Activated T-cell treated with anti-CD3 and anti-CD28 coated beads, Interleukin-2, amount 50 U/mL, for 24 hours (primary cell): Measurements from ENCODE around the gene APOL1.

Source experiments
- DNase-seq: peaks from one replicate; pipeline ENCODE4 v3.0.0-alpha.2; 2020
- H3K27ac Mint-ChIP-seq: 2 replicates; pipeline ENCODE4 v1.8.0; 2020; ENCODE audit warnings: mild to moderate bottlenecking, mixed read lengths
- H3K27me3 Mint-ChIP-seq: 2 replicates; pipeline ENCODE4 v1.8.0; 2020; ENCODE audit warnings: mixed read lengths
- H3K36me3 Mint-ChIP-seq: 2 replicates; pipeline ENCODE4 v1.8.0; 2020; ENCODE audit warnings: low read depth, mixed read lengths
- H3K4me1 Mint-ChIP-seq: 2 replicates; pipeline ENCODE4 v1.8.0; 2020; ENCODE audit warnings: low read depth, mixed read lengths
- H3K4me3 Mint-ChIP-seq: 2 replicates; pipeline ENCODE4 v1.8.0; 2020; ENCODE audit warnings: mild to moderate bottlenecking, moderate library complexity, mixed read lengths
- H3K9me3 Mint-ChIP-seq: 2 replicates; pipeline ENCODE4 v1.8.0; 2020; ENCODE audit warnings: mixed read lengths

Gene APOL1

DNA sequence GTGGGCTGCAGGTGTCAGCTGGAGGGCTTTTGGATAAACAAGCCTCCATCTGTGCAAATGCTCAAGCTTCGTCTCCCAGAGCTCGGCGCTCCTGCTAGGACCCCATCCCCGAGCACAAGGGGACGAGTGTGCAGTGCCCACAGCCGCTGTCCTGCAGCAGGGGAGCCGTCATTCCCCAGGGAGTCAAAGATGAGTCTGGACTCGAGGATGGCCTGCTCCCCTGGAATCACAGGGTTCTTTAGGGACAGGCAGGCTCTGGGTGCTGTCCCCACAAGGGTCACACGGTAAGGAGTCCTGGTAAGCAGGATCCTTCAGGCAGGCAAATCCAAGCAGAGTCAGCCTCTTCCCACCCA lies 50.2 kb downstream of the APOL1 start:
- Mint-ChIP-seq H3K9me3 (no peaks in the 10 kb centered on the region), H3K27ac (peak overlapping the region; percentile 88), H3K4me1 (peaks cover 11% of the 10 kb centered on the region), H3K27me3 (no peaks in the 10 kb centered on the region), H3K36me3 (peaks cover 99% of the 10 kb centered on the region), H3K4me3 (no peak overlapping the region)
- no peak for DNase-seq

- Mint-ChIP-seq H3K4me1 (peaks cover 11% of the 10 kb centered on the region), H3K27ac (peak overlapping the region; percentile 87), H3K9me3 (no peaks in the 10 kb centered on the region), H3K36me3 (peaks cover 99% of the 10 kb centered on the region), H3K27me3 (no peaks in the 10 kb centered on the region), H3K4me3 (no peak overlapping the region)
- DNase-seq = no peak
Measured at GRCh38 chr22:36303874-36304273, 50.9 kb downstream of the APOL1 start.

DNA sequence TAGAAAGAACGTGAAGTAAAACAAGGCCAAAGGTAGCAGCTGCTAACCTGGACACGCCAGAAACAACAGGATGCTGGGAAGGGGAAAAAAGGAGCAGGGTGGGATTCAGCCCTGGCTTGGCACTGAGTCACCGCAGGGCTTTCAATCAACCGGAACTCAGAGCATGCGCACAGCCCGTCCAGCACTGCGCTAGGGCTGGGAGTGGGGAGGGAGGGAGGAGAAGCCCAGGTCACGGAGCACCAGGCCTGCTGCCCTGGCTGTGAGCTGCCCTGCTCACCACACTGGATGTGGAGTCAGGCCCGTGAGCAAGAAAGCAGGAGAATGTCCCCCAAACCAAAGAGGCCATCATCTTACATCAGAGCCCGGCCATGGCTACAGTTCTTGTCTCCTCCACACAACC lies 51.5 kb downstream of the APOL1 start:
- no peaks in the 10 kb centered on the region for H3K9me3 Mint-ChIP-seq
- no peaks in the 10 kb centered on the region for H3K27me3 Mint-ChIP-seq
- H3K4me1 Mint-ChIP-seq = peaks cover 11% of the 10 kb centered on the region
- H3K4me3 Mint-ChIP-seq = no peak overlapping the region
- H3K36me3 Mint-ChIP-seq = peaks cover 99% of the 10 kb centered on the region
- peak overlapping the region; percentile 87 for H3K27ac Mint-ChIP-seq
- DNase-seq = no peak

DNA sequence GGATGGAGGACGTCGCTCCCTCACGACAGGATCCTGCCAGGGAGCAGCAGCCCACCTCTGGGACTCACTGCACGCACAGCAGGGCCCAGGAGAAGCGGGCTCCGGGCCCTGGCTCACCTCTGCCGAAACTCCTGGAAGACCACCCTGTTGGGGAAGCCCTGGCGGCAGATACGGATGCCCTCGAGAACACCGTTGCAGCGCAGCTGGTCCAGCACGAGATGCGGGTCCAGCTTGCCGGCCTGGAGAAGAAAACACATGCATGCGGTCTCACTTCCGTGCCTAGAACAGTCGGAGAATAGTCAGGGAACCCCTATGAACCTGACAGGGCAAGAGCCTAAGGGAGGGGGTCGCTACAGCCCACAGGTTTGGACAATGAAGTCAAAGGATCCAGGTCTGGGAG lies 52.9 kb downstream of the APOL1 start:
- Mint-ChIP-seq H3K27ac (peak overlapping the region; percentile 87), H3K4me1 (peaks cover 10% of the 10 kb centered on the region), H3K4me3 (no peak overlapping the region), H3K36me3 (peaks cover 96% of the 10 kb centered on the region), H3K27me3 (no peaks in the 10 kb centered on the region), H3K9me3 (no peaks in the 10 kb centered on the region)
- no peak for DNase-seq

DNA sequence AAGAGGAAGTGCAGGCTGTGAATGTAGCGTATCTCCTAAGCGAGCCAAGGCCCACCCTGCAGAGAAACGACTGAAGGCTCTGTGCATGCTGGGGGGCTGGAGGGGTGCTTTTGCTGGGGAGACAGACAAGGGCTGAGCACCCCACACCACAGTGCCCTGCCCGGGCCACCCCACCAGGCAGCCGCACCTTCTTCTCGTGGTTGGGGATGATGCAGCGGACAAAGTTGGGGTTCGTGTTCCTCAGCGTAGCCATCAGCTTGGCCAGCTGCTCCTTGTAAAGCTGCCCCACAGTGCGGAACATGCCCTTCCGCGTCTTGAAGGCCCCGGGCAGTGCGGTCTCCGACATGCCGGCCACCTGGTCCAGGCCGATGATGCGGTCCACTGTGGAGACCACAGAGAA lies 53.3 kb downstream of the APOL1 start:
- Mint-ChIP-seq H3K27ac (peak overlapping the region; percentile 87), H3K36me3 (peaks cover 96% of the 10 kb centered on the region)

GRCh38 chr22:36308880-36309279 lies 55.9 kb downstream of the APOL1 start:
- DNase-seq = no peak
- no peaks in the 10 kb centered on the region for H3K9me3 Mint-ChIP-seq
- no peaks in the 10 kb centered on the region for H3K27me3 Mint-ChIP-seq
- peaks cover 95% of the 10 kb centered on the region for H3K36me3 Mint-ChIP-seq
- peak overlapping the region; percentile 85 for H3K27ac Mint-ChIP-seq
- no peak overlapping the region for H3K4me3 Mint-ChIP-seq
- peaks cover 1% of the 10 kb centered on the region for H3K4me1 Mint-ChIP-seq

More for the DNA sequence above, 53.3 kb downstream of the APOL1 start:
- H3K9me3 Mint-ChIP-seq = no peaks in the 10 kb centered on the region
- H3K4me3 Mint-ChIP-seq = no peak overlapping the region
- H3K4me1 Mint-ChIP-seq = peaks cover 9% of the 10 kb centered on the region
- H3K27me3 Mint-ChIP-seq = no peaks in the 10 kb centered on the region
- no peak for DNase-seq

GRCh38 chr22:36311386-36312085 lies 58.6 kb downstream of the APOL1 start:
- peaks cover 2% of the 10 kb centered on the region for H3K4me1 Mint-ChIP-seq
- H3K36me3 Mint-ChIP-seq = peaks cover 95% of the 10 kb centered on the region
- H3K9me3 Mint-ChIP-seq = no peaks in the 10 kb centered on the region
- no peak for DNase-seq
- H3K27me3 Mint-ChIP-seq = no peaks in the 10 kb centered on the region
- peak overlapping the region; percentile 71 for H3K27ac Mint-ChIP-seq
- H3K4me3 Mint-ChIP-seq = no peak overlapping the region

GRCh38 chr22:36315325-36315724 lies 62.4 kb downstream of the APOL1 start:
- no peaks in the 10 kb centered on the region for H3K9me3 Mint-ChIP-seq
- no peak overlapping the region for H3K4me3 Mint-ChIP-seq
- H3K4me1 Mint-ChIP-seq = peaks cover 2% of the 10 kb centered on the region
- peaks cover 98% of the 10 kb centered on the region for H3K36me3 Mint-ChIP-seq
- DNase-seq = no peak
- H3K27me3 Mint-ChIP-seq = no peaks in the 10 kb centered on the region
- H3K27ac Mint-ChIP-seq = peak overlapping the region; percentile 65

- Mint-ChIP-seq H3K27ac (peak overlapping the region; percentile 81), H3K36me3 (peaks cover 98% of the 10 kb centered on the region)
Measured at GRCh38 chr22:36316419-36316818, 63.5 kb downstream of the APOL1 start.

More at GRCh38 chr22:36316419-36316818, 63.5 kb downstream of the APOL1 start:
- no peak overlapping the region for H3K4me3 Mint-ChIP-seq
- peaks cover 2% of the 10 kb centered on the region for H3K4me1 Mint-ChIP-seq
- DNase-seq = no peak
- no peaks in the 10 kb centered on the region for H3K9me3 Mint-ChIP-seq
- H3K27me3 Mint-ChIP-seq = no peaks in the 10 kb centered on the region
